GM18505 (cell line): ENCODE results near the gene DOCK2.

ENCODE experiments used
- ATAC-seq: cut with Tn5 transposase; IDR thresholded peaks from one replicate; pipeline ENCODE4 v1.9.1; 2021; ENCODE audit not compliant: unreplicated experiment
- POLR2A ChIP-seq: IDR thresholded peaks from 4 replicates; pipeline ENCODE4 v1.6.1; 2011; ENCODE audit warnings: borderline replicate concordance; ENCODE audit not compliant: insufficient read depth, insufficient read length; ENCODE audit errors: extremely low read depth

Gene DOCK2

GRCh38 chr5:169991115-169991869, 354.2 kb downstream of the DOCK2 start:
- TF ChIP-seq POLR2A = no peak
- no peak for ATAC-seq

GRCh38 chr5:169992789-169993484, 355.9 kb downstream of the DOCK2 start:
- no peak for ATAC-seq
- no peak for TF ChIP-seq POLR2A

GRCh38 chr5:169993485-169993790, 356.4 kb downstream of the DOCK2 start:
- ATAC-seq = no peak
- no peak for TF ChIP-seq POLR2A

GRCh38 chr5:169997798-169998197, 360.7 kb downstream of the DOCK2 start:
- TF ChIP-seq POLR2A = no peak
- no peak for ATAC-seq

GRCh38 chr5:169999621-170000020, 362.5 kb downstream of the DOCK2 start:
- ATAC-seq = no peak
- TF ChIP-seq POLR2A = no peak

- ATAC-seq = no peak
- TF ChIP-seq POLR2A = no peak
Measured at GRCh38 chr5:170000155-170000554, 363.1 kb downstream of the DOCK2 start.

- TF ChIP-seq POLR2A = no peak
Measured at GRCh38 chr5:170006021-170006420, 368.9 kb downstream of the DOCK2 start.

GRCh38 chr5:170008376-170008775, 371.3 kb downstream of the DOCK2 start:
- no peak for ATAC-seq
- no peak for TF ChIP-seq POLR2A

More at GRCh38 chr5:170006021-170006420, 368.9 kb downstream of the DOCK2 start:
- ATAC-seq = no peak

- no peak for TF ChIP-seq POLR2A
- no peak for ATAC-seq
Measured at GRCh38 chr5:170010595-170010994, 373.5 kb downstream of the DOCK2 start.

GRCh38 chr5:170011751-170012150, 374.7 kb downstream of the DOCK2 start:
- no peak for TF ChIP-seq POLR2A
- ATAC-seq = no peak

- no peak for ATAC-seq
- TF ChIP-seq POLR2A = no peak
Measured at GRCh38 chr5:170012622-170013021, 375.5 kb downstream of the DOCK2 start.

- no peak for ATAC-seq
- TF ChIP-seq POLR2A = no peak
Measured at GRCh38 chr5:170020423-170020822, 383.3 kb downstream of the DOCK2 start.

GRCh38 chr5:170021506-170021905, 384.4 kb downstream of the DOCK2 start:
- no peak for ATAC-seq
- TF ChIP-seq POLR2A = no peak

GRCh38 chr5:170025853-170026252, 388.8 kb downstream of the DOCK2 start:
- TF ChIP-seq POLR2A = no peak
- ATAC-seq = no peak
